ENCODE results near the gene PIH1D2. TPM values are rescaled to one million over a fixed set of nuclear protein-coding genes. Genes with fewer than 3 reads are reported as not detected.

The PIH1D2 gene
- total and polyA plus RNA-seq, 9 of the 15 experiments (the other 6 are each of a cell fraction or from before 2014, with no cell fraction given) = 1.5 to 5.4 (median 3.0) TPM

DNA sequence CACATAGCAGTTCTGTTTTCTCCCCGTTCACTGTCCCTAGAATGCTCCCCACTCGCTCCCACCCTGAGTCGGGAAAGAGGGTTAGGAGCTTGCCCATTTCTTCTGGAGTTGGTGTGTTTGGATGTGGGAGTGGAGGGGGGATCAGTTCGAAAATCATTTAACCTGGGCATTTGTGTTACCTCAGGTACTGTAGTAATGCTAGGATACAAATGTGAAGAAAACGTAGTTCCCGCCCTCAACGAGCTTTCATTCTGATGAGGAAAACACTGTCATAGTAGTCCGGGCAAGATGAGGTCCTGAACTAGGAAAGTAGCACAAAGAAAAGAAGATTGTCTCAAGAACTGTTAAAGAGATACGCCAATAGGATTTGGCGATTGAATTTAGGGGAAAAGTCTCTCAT, 13.4 kb upstream of the PIH1D2 start:
- Histone ChIP-seq H3K9ac (ENCODE audit: insufficient read depth in 1 of 2, low read depth in 2 of 2, low read length in 2 of 2) (peak overlapping the region; percentile 93 to 98), H3K36me3 (ENCODE audit: control insufficient read depth, insufficient read depth, low read length) (peaks cover 89% of the 10 kb centered on the region), H3K4me3 (peak overlapping the region; percentile 84), H3K4me1 (replicated peaks in 1 of 2; ENCODE audit: control insufficient read depth in 2 of 2, insufficient read depth in 2 of 2, low read length in 2 of 2) (peaks cover 0 to 19% of the 10 kb centered on the region in 2 experiments; a peak in 3 of 5 replicates), H3K9me3 (replicated peaks; ENCODE audit: control insufficient read depth, insufficient read depth, low read depth, low read length) (0 out of 2 replicates have a peak, but pooled peaks cover 3% of the 10 kb centered on the region), H3K27ac (ENCODE audit: extremely low read depth, low read depth, low read length) (peak overlapping the region; percentile 84), H3K79me2 (ENCODE audit: control insufficient read depth, insufficient read depth, low read length) (peaks cover 77% of the 10 kb centered on the region), H4K20me1 (replicated peaks; ENCODE audit: control insufficient read depth, insufficient read depth, low read length) (no peaks in the 10 kb centered on the region), H3K27me3 (ENCODE audit: control insufficient read depth in 2 of 2, insufficient read depth in 2 of 2, low read length in 2 of 2) (no peaks in the 10 kb centered on the region), H3K4me2 (ENCODE audit: insufficient read depth, low read length) (peak overlapping the region; percentile 100), H2AFZ (ENCODE audit: low read depth, low read length) (peak overlapping the region; percentile 95), H3K9me1 (ENCODE audit: control insufficient read depth, insufficient read depth, low read length) (no peaks in the 10 kb centered on the region)
- TSS peak; percentile 54 for BruUV-seq (replicated peaks)
- ATAC-seq (peak; percentile 3), DNase-seq (ENCODE audit: extremely low read depth in 1 of 4, low spot score in 3 of 4) (peak in 2 of 4 experiments; percentile 19 to 21), FAIRE-seq (no peak)
- in situ Hi-C loops (cut with MboI) = no loop called here
- intact Hi-C loops (cut with micrococcal nuclease) = loop anchor here (5.0 kb wide), 2 partner anchors 155 to 210 kb away; partner anchors contain the start of genes CFAP68 and FDXACB1
- ChIA-PET CTCF (ENCODE audit: low intra/inter-chr PET ratio) (no interaction called here), POLR2A (interaction anchor here (0.6 to 1.7 kb wide), 5 partner anchors 10 to 193 kb away, joined by 3 to 9 read pairs (median 4); no protein-coding TSS in a partner anchor)
- 11% methylated on average over 10 of the region's 10 CpGs for WGBS (ENCODE audit: insufficient coverage, low coverage, missing lambda C conversion rate)
- TF ChIP-seq, protein P1, sequence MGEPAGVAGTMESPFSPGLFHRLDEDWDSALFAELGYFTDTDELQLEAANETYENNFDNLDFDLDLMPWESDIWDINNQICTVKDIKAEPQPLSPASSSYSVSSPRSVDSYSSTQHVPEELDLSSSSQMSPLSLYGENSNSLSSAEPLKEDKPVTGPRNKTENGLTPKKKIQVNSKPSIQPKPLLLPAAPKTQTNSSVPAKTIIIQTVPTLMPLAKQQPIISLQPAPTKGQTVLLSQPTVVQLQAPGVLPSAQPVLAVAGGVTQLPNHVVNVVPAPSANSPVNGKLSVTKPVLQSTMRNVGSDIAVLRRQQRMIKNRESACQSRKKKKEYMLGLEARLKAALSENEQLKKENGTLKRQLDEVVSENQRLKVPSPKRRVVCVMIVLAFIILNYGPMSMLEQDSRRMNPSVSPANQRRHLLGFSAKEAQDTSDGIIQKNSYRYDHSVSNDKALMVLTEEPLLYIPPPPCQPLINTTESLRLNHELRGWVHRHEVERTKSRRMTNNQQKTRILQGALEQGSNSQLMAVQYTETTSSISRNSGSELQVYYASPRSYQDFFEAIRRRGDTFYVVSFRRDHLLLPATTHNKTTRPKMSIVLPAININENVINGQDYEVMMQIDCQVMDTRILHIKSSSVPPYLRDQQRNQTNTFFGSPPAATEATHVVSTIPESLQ (CRISPR knock-in tag; IDR thresholded peaks at IDR 0.05) = 0 out of 2 replicates have a peak, but pooled peaks have one; percentile 26
- no peak for TF ChIP-seq USF2 (CRISPR knock-in tag; IDR thresholded peaks at IDR 0.05)
- TF ChIP-seq RNF2 (IDR thresholded peaks at IDR 0.05) = no peak
- TF ChIP-seq MIER1 (IDR thresholded peaks at IDR 0.05; ENCODE audit: low read depth) = 0 out of 2 replicates have a peak, but pooled peaks have one; percentile 46
- TF ChIP-seq, protein P2, sequence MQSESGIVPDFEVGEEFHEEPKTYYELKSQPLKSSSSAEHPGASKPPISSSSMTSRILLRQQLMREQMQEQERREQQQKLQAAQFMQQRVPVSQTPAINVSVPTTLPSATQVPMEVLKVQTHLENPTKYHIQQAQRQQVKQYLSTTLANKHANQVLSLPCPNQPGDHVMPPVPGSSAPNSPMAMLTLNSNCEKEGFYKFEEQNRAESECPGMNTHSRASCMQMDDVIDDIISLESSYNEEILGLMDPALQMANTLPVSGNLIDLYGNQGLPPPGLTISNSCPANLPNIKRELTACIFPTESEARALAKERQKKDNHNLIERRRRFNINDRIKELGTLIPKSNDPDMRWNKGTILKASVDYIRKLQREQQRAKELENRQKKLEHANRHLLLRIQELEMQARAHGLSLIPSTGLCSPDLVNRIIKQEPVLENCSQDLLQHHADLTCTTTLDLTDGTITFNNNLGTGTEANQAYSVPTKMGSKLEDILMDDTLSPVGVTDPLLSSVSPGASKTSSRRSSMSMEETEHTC (IDR thresholded peaks at IDR 0.05) = no peak
- peak; percentile 23; the same call in 1 of the 2 replicates for TF ChIP-seq ZNF224 (CRISPR knock-in tag; IDR thresholded peaks at IDR 0.05)
- TF ChIP-seq, protein P3, sequence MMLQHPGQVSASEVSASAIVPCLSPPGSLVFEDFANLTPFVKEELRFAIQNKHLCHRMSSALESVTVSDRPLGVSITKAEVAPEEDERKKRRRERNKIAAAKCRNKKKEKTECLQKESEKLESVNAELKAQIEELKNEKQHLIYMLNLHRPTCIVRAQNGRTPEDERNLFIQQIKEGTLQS (IDR thresholded peaks at IDR 0.05) = no peak
- TF ChIP-seq, protein P3 (CRISPR knock-in tag; conservative IDR thresholded peaks at IDR 0.05) = no peak
- no peak for TF ChIP-seq NR2C2 (CRISPR knock-in tag; IDR thresholded peaks at IDR 0.05)
- TF ChIP-seq NR2C2 (tag; IDR thresholded peaks at IDR 0.05) = peak; percentile 11; the same call in 1 of the 2 replicates
- TF ChIP-seq TRIM24 (IDR thresholded peaks at IDR 0.05) = 0 out of 4 replicates have a peak, but pooled peaks of 1 of the 2 experiments have one; percentile 32
- 0 out of 2 replicates have a peak, but pooled peaks have one; percentile 5 for TF ChIP-seq FOXJ2 (tag; IDR thresholded peaks at IDR 0.05)
- TF ChIP-seq ZNF316 (IDR thresholded peaks at IDR 0.05) = peak; percentile 73
- 0 out of 2 replicates have a peak, but pooled peaks have one; percentile 10 for TF ChIP-seq E2F4 (CRISPR knock-in tag; IDR thresholded peaks at IDR 0.05; ENCODE audit: low read depth)
- TF ChIP-seq TGIF2 (CRISPR knock-in tag; IDR thresholded peaks at IDR 0.05) = 0 out of 2 replicates have a peak, but pooled peaks have one; percentile 27
